ENCODE measurements around the gene MKI67. TPM values are rescaled to one million over a fixed set of nuclear protein-coding genes. Genes with fewer than 3 reads are reported as not detected.

MKI67 gene
- total RNA-seq, 2 experiments from 2014 or later, result 234 to 244 TPM

GRCh38 chr10:128049226-128050120, 76.8 kb downstream of the MKI67 start:
- Mint-ChIP-seq H3K4me3 (peak overlapping the region; percentile 83), H3K36me3 (ENCODE audit: low read depth) (peaks cover 45% of the 10 kb centered on the region), H3K27me3 (no peaks in the 10 kb centered on the region), H3K4me1 (peaks cover 51% of the 10 kb centered on the region), H3K27ac (no peak overlapping the region), H3K9me3 (ENCODE audit: low read depth) (no peaks in the 10 kb centered on the region)
- no peak for ATAC-seq
- DNase-seq, result no peak
- intact Hi-C loops (cut with DNase I, micrococcal nuclease), result no loop called here
- CTCF ChIA-PET, result interaction anchor here (1.9 to 6.0 kb wide), 8 partner anchors 10 to 143 kb away, joined by 6 to 71 read pairs (median 24); partner anchors contain the start of gene PTPRE
- POLR2A ChIA-PET, result interaction anchor here (1.0 to 3.5 kb wide), 5 partner anchors 9 to 77 kb away, joined by 3 to 60 read pairs (median 8); partner anchors contain the start of gene MKI67

- ChIA-PET CTCF (interaction anchor here (0.6 to 6.0 kb wide), 11 partner anchors 11 to 1419 kb away, joined by 3 to 71 read pairs (median 10); partner anchors contain the start of genes MGMT and PTPRE), POLR2A (interaction anchor here (1.0 to 3.5 kb wide), 3 partner anchors 10 to 78 kb away, joined by 3 to 60 read pairs (median 18); partner anchors contain the start of gene MKI67)
- intact Hi-C loops (cut with DNase I, micrococcal nuclease), result loop anchor here in 1 of 2 experiments (1.0 kb wide), 2 partner anchors 15 to 58 kb away; no protein-coding TSS in a partner anchor
- peak overlapping the region; percentile 83 for H3K4me3 Mint-ChIP-seq
- no peak for ATAC-seq
- H3K27ac Mint-ChIP-seq, result peak overlapping the region; percentile 94
- no peaks in the 10 kb centered on the region for H3K27me3 Mint-ChIP-seq
- no peak for DNase-seq
- H3K9me3 Mint-ChIP-seq (ENCODE audit: low read depth), result no peaks in the 10 kb centered on the region
- peaks cover 45% of the 10 kb centered on the region for H3K36me3 Mint-ChIP-seq (ENCODE audit: low read depth)
- H3K4me1 Mint-ChIP-seq, result peaks cover 51% of the 10 kb centered on the region
Observed at GRCh38 chr10:128048819-128049210, 77.4 kb downstream of the MKI67 start.

GRCh38 chr10:128047991-128048818, 78.0 kb downstream of the MKI67 start:
- intact Hi-C loops (cut with DNase I, micrococcal nuclease), result loop anchor here (1.0 to 2.0 kb wide), 5 partner anchors 16 to 1419 kb away; partner anchors contain the start of genes MGMT (in 1 of the 2) and MKI67 (in 1 of the 2)
- DNase-seq, result peak; percentile 61
- H3K9me3 Mint-ChIP-seq (ENCODE audit: low read depth), result no peaks in the 10 kb centered on the region
- ChIA-PET CTCF (interaction anchor here (0.6 to 6.0 kb wide), 15 partner anchors 10 to 1419 kb away, joined by 3 to 71 read pairs (median 6); partner anchors contain the start of genes MGMT and PTPRE), POLR2A (interaction anchor here (1.0 to 3.5 kb wide), 4 partner anchors 11 to 78 kb away, joined by 3 to 60 read pairs (median 14); partner anchors contain the start of gene MKI67)
- no peaks in the 10 kb centered on the region for H3K27me3 Mint-ChIP-seq
- peaks cover 45% of the 10 kb centered on the region for H3K36me3 Mint-ChIP-seq (ENCODE audit: low read depth)
- H3K4me1 Mint-ChIP-seq, result peaks cover 51% of the 10 kb centered on the region
- peak; percentile 43 for ATAC-seq
- peak overlapping the region; percentile 83 for H3K4me3 Mint-ChIP-seq
- peak overlapping the region; percentile 94 for H3K27ac Mint-ChIP-seq

DNA sequence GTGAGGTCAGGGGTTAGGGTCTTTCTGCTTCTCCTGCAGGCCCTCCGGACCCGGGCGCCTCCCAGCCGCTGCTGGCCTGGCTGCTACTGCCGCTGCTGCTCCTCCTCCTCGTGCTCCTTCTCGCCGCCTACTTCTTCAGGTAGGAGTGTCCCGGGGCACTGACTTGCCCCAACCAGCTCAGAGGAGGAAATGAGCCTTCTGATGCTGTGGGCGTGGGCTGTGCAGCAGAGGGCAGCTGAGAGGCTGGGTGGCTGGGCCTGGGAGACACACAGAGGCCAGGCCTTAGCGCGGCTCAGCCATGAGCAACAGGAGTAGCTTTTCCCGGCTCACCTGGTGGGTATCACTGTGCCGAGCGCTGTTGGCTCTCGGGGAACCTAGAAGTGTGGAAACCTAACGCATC, 78.9 kb downstream of the MKI67 start:
- H3K4me3 Mint-ChIP-seq, result peak overlapping the region; percentile 83
- peak overlapping the region; percentile 94 for H3K27ac Mint-ChIP-seq
- H3K9me3 Mint-ChIP-seq (ENCODE audit: low read depth), result no peaks in the 10 kb centered on the region
- DNase-seq (peak; percentile 92), ATAC-seq (peak; percentile 96)
- H3K4me1 Mint-ChIP-seq, result peaks cover 51% of the 10 kb centered on the region
- no peaks in the 10 kb centered on the region for H3K27me3 Mint-ChIP-seq
- ChIA-PET CTCF (interaction anchor here (0.6 to 6.0 kb wide), 14 partner anchors 9 to 164 kb away, joined by 3 to 71 read pairs (median 7); partner anchors contain the start of gene PTPRE), POLR2A (interaction anchor here (0.6 to 3.5 kb wide), 4 partner anchors 16 to 57 kb away, joined by 3 to 60 read pairs (median 6); no protein-coding TSS in a partner anchor)
- intact Hi-C loops (cut with DNase I, micrococcal nuclease), result loop anchor here (1.0 to 2.0 kb wide), 5 partner anchors 17 to 1419 kb away; partner anchors contain the start of genes MGMT (in 1 of the 2) and MKI67 (in 1 of the 2)
- peaks cover 40% of the 10 kb centered on the region for H3K36me3 Mint-ChIP-seq (ENCODE audit: low read depth)

DNA sequence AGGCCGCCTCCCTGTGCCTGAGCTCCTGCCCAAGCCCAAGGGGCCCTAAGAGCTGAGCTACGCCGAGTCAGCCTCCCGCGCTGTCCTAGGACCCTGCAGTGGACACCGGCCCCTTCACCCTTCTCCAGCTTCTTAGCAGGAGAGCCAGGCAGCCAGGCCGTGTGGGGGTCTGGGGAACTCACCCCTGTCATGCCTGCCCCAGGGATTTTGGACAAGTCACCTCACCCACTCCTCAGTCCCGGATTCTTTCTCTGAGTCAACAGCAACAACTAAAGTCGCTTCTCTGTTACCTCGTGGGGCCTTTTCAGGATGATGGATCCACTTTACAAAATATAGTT, 79.3 kb downstream of the MKI67 start:
- CTCF ChIA-PET, result interaction anchor here (0.6 to 6.0 kb wide), 9 partner anchors 12 to 141 kb away, joined by 3 to 71 read pairs (median 11); partner anchors contain the start of gene PTPRE
- Mint-ChIP-seq H3K9me3 (ENCODE audit: low read depth) (no peaks in the 10 kb centered on the region), H3K36me3 (ENCODE audit: low read depth) (peaks cover 35% of the 10 kb centered on the region), H3K27me3 (no peaks in the 10 kb centered on the region), H3K27ac (peak overlapping the region; percentile 94), H3K4me1 (peaks cover 51% of the 10 kb centered on the region), H3K4me3 (peak overlapping the region; percentile 83)
- DNase-seq (peak; percentile 31), ATAC-seq (peak; percentile 14)
- POLR2A ChIA-PET, result interaction anchor here (0.6 to 3.5 kb wide), 4 partner anchors 16 to 57 kb away, joined by 3 to 60 read pairs (median 6); no protein-coding TSS in a partner anchor
- intact Hi-C loops (cut with DNase I, micrococcal nuclease), result loop anchor here (1.0 to 2.0 kb wide), 5 partner anchors 17 to 1420 kb away; partner anchors contain the start of genes MGMT (in 1 of the 2) and MKI67 (in 1 of the 2)

Other genes starting within 250 kb of the MKI67 start
- gene CLRN3, start 233.5 kb downstream of the MKI67 start, total RNA-seq, result not detected
- gene PTPRE, start 219.3 kb downstream of the MKI67 start, total RNA-seq, result 10 to 100 TPM; 23.0 to 31.6 TPM